ENCODE measurements around the gene METTL1.

METTL1 gene

GRCh38 chr12:57718641-57719528, 53.0 kb downstream of the METTL1 start:
- no peak overlapping the region for H3K4me3 ChIP-seq (ENCODE audit: insufficient read depth, low read depth, low read length)
- peaks cover 8% of the 10 kb centered on the region for H3K27me3 ChIP-seq (ENCODE audit: control insufficient read depth, insufficient read depth, low read length, poor library complexity, severe bottlenecking)
- H3K9me3 ChIP-seq (ENCODE audit: control insufficient read depth, low read length) = no peaks in the 10 kb centered on the region
- H3K36me3 ChIP-seq (ENCODE audit: control insufficient read depth, insufficient read depth, low read length) = peaks cover 16% of the 10 kb centered on the region
- WGBS, 2 experiments = 92 to 94% methylated on average over 15 of the region's 15 CpGs
- H3K27ac ChIP-seq (ENCODE audit: insufficient read depth, low read depth, low read length, poor library complexity, severe bottlenecking) = no peak overlapping the region
- H3K4me1 ChIP-seq (ENCODE audit: control insufficient read depth, insufficient read depth, low read length) = no peaks in the 10 kb centered on the region

Data from ectodermal cell (in vitro differentiated cells).